GOT3 (cell line): ENCODE measurements around the gene SBK3.
"Not testable (repeated sequence)": the region's sequence is repeated elsewhere in the genome, so short reads cannot be mapped to it uniquely, and the experiment has no call there.

ENCODE experiments used
- DNase-seq: peaks from one replicate; lab custom pipeline; 2025; ENCODE audit warnings: mixed read lengths; lab: John Stamatoyannopoulos, UW

Gene SBK3

GRCh38 chr19:55573929-55574328 is 28.6 kb upstream of the SBK3 start:
- DNase-seq: not testable (repeated sequence)

GRCh38 chr19:55569477-55569876 is 24.1 kb upstream of the SBK3 start:
- not testable (repeated sequence) for DNase-seq

GRCh38 chr19:55567708-55568328 is 22.5 kb upstream of the SBK3 start:
- no peak for DNase-seq

DNA sequence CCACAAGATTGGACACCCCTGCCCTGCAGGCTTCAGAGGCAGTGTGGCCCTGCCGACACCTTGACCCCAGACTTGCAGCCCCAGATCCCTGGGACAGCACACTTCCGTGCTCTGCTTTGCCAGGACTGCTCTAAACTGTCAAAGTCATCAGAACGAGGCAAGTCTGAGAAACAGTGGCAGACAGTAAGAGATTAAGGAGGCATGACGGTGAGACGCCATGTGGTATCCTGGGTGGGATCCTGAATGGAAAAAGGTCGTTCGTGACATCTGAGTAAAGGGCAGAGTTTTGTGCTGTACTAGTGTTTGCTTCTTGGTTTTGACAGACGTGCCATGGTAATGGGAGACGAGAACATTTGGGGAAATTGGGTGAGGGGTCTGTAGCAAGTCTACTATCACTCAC is 21.5 kb upstream of the SBK3 start:
- DNase-seq: no peak

- no peak for DNase-seq
Measured at GRCh38 chr19:55563261-55563690, 17.9 kb upstream of the SBK3 start.

DNA sequence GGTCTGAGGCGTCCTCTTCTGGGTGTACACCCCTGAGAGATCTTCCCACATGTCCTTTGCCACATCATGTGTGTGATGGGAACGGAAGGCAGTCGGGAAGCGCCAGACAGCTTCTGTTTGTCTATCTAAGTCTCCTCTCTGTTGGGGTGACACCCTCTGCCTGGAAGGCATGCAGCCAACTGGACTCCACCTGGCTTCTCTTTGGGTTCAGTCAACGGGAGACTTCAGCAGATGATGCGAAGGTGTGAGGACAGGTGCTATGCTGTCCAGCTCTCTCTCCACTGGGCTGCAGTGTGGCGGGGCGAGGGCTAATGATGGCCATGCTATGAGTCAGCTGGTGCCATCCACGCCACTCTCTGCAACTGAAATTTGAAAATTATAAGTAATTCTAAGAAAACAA is 14.3 kb upstream of the SBK3 start:
- no peak for DNase-seq

GRCh38 chr19:55554741-55555152 is 9.4 kb upstream of the SBK3 start:
- no peak for DNase-seq

DNA sequence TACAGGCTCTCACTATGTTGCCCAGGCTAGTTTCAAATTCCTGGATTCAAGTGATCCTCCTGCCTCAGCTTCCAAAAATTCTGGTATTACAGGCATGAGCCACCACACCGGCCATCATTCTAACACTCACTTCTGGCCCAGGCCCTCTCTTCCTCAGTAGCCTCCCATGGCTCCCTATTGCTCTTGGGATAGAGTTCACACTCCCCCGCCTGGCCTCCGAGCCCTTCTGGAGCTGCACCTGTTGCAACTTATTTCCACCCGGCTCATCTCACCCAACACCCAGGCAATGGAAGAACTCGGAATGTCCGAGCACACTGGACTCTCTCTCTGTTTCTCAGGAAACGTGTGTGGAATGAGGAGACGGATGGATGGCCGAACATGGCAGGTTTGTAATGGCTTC is 9.0 kb upstream of the SBK3 start:
- no peak for DNase-seq

DNA sequence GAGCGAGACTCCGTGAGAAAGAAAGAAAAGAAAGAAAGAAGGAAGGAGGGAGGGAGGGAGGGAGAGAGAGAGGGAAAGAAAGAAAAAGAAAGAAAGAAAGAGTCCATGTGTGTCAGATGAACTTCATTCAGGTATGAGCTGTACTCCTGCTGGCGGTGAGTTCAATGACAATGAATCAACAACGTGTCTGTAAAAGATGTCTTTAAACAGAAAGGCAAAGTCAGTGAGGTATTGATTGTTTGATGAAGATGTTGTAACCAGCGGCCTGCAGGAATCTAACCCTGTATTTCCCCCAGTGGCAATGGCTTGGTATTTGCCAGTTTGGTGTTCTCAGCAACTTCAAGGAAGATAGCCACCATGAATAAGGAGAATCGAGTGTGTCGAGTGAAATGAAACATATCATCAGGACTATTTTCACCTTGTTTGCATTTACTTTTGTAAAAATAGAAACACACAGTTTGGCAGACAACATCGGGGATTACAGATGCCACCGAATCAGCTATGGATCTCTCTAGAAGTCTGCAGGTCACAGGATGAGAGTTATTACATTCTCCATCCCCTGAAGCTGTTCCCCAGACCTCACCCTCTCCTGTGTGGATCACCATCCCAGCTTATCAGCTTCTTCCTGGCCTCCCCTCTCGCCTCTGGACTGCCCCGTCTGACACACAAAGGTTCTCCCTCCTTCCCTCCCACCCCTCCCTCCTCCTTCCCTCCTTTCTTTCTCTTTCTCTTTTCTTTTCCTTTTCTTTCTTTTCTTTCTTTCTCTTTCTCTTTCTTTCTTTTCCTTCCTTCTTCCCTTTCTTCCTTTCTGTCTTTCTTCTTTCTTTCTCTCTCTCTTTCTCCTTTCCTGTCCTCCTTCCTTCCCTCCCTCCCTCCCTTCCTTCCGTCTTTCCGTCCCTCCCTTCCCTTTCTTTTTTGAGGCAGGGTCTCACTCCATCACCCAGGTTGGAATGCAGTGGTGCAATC is 8.2 kb upstream of the SBK3 start:
- DNase-seq: no peak

DNA sequence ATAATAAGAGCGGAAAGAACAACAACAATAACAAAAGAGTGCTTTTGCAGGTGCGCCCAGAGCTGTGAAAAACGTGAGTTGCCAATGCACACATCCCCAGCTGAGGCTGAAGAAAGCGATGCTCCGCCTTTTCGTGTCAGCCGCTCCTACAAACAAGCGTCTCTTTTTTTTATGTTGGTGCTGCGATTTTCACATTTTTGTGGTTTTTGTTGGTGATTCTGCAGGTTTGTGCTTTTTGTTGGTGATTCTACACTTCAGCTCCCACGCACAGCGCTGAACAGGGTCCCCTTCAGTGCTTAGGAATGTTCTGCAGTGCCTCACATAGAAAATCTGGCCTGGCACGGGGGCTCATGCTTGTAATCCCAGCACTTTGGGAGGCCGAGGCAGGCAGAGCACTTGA is 7.3 kb upstream of the SBK3 start:
- DNase-seq: no peak

DNA sequence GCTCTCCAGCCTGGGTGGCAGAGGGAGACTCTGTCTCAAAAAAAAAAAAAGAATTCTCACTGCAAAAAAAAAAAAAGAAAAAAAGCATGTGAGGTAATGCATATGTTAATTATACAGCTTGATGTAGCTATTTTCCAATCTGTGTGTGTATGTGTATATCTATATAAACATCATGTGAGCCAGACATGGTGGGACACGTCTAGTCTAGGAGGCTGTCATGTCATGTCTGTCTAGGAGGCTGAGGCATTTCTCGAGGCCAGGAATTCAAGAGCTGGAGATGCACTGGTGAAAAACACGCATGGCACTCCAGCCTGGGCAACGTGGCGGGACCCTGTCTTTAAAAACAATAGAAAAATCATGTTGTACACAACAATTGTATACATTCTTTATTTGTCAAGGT is 6.9 kb upstream of the SBK3 start:
- no peak for DNase-seq

DNA sequence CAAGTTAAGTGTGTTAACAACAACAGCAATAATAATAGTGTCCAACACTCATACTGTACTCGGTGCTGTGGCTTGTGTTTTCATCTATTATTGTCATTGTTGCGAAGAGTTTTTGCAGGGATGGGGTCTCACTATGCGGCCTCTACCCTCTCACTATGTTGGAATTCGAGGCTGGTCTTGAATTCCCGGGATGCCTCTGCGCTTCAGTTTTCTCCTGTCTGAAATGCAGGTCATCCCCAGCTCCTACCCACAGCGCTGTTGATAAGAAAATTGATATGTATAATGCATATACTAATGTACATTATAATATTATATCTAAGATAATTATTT is 4.9 kb upstream of the SBK3 start:
- DNase-seq: no peak

DNA sequence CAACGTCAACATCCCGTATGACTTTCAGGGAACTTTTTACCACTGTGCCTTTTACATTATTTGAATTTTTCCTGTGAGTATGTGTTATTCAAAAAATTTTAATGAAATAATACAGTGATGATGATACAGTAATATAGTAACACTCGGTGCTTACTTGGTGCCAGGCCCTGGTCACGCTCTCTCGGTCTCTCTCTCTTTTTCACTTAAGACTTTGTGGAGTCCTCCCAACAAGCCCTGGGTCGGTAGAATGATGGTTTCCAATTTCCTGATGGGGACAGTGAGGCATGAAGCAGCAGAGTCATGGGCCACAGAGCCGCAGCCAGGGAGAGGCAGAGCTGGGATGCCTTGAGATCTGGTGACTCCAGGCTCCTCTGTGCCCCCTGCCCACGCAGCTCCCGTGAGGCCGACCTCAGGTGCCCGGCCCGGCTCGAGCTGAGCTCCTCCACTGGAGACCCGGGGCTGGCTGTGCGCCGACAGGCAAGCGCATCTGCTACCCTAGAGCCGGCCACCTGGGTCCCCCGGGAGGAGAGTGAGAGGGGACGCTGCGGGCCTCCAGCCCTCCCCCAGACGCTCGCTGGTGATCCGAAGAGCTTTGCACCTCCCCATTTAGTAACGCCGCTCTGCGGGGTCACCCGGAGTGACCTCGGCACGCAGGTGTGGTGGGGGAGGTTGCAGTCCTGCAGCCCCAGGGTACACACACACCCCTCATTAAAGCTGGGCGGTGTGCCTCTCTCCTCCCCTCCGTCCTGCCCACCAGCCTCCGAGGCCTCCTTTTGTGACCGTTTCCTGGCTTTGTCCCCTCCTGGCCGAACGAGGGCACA is 4.4 kb upstream of the SBK3 start:
- no peak for DNase-seq

GRCh38 chr19:55546822-55547614 is 1.7 kb upstream of the SBK3 start:
- no peak for DNase-seq

- no peak for DNase-seq
Measured at GRCh38 chr19:55546011-55546410, 668 bp upstream of the SBK3 start.

GRCh38 chr19:55544776-55545439 is 435 bp downstream of the SBK3 start:
- no peak for DNase-seq

DNA sequence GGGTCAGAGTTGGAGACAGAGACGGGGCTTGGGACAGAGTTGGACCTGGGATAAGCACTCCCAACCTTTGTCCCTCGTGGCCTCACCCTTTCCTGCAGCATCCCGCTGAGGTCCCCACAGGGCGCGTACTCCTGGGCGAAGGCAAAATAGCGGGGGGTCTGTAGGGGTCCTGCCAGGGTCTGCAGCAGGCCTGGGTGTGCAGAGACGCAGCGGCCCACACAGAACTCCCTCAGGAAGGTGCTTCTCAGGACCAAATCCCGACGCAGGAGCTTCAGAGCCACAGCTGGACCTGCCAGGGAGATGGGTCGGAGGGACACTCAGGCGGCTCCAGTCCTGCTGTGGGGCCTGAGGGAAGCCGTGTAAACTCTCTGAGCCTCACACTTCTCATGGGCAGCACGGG is 1.3 kb downstream of the SBK3 start:
- DNase-seq: no peak

DNA sequence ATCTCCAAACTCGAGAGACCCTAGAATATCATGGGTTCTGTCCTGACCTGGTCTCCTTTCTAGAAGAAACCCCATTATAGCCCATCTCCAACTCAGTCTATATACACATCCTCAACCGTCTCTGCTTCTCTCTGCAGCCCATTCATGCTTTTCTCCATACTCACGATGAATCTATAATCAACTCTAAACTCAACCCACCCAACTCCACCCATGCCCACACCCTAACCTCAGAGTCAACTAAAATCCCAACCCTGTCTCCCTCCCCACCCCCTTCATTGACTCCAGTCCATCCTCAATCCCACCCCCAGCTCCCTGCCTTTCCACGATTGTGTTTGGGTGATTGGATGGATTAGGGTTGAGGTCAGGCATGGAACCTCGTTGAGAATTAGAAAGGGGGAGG is 1.8 kb downstream of the SBK3 start:
- DNase-seq: no peak

DNA sequence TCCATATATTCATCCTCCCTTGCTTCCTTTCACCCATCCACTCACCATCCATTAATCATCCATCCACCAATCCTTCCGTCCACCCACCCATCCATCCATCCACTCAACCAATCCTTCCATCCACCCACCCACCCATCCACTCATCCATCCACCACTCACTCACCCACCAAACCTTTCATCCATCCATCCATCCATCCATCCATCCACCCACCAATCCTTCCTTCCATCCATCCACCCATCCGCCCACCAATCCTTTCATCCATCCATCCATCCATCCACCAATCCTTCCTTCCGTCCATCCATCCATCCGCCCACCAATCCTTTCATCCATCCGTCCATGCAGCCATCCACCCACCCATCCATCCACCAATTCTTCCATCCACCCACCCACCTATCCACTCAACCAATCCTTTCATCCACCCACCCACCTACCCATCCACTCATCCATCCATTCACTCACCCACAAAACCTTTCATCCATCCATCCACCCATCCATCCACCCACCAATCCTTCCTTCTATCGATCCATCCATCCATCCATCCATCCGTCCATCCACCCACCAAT is 3.0 kb downstream of the SBK3 start:
- no peak for DNase-seq

DNA sequence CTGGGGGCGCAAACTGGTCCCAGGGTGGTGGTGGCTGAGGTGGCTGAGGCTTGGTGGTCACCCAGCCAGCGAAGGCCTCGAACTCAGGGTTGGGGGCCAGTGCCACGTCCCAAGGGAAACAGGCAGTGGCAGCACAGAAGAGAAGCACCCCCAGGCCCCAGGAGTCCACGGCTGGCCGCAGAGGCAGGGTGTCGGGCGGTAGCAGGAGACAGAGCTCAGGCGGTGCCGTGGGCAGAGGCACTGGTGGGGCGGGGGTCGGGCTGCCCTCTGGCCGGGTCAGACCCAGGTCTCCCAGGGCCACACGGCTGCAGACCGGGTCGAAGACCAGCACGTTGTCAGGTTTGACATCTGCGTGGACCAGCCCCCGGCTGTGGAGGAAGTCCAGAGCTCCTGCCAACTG is 4.3 kb downstream of the SBK3 start:
- DNase-seq: no peak

DNA sequence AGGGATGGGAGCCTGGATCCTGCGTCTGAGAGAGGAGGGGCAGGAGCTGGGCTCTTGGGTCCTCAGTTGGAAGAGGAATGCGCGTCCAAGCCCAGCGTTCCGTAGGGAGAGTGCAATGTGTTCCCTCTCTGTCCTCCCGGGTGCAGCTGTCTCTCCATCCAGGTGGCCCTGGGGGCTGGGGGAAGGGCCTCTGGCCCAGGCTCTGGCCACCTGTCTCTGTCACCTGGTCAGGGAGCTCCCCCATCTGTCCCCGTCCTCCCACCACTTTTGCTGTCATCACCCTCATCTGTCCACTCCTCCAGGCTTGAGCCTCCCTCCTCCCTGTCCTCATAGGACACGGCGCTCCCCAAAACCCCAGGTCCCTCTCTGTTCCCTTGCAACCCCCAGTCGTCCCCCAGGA is 4.7 kb downstream of the SBK3 start:
- no peak for DNase-seq
